ENCODE results near the gene RPN1. TPM values are rescaled to one million over a fixed set of nuclear protein-coding genes. Genes with fewer than 3 reads are reported as not detected.
A peak's percentile ranks its signal among the peaks of the same experiment; 100 is the strongest.

RPN1 gene
- total RNA-seq, 1 donor from 2014 or later: 285 TPM

GRCh38 chr3:128648402-128648801, 2.2 kb downstream of the RPN1 start:
- peak overlapping the region; percentile 88 for H3K4me3 ChIP-seq (ENCODE audit: low read depth, low read length)
- TF ChIP-seq, protein P1, sequence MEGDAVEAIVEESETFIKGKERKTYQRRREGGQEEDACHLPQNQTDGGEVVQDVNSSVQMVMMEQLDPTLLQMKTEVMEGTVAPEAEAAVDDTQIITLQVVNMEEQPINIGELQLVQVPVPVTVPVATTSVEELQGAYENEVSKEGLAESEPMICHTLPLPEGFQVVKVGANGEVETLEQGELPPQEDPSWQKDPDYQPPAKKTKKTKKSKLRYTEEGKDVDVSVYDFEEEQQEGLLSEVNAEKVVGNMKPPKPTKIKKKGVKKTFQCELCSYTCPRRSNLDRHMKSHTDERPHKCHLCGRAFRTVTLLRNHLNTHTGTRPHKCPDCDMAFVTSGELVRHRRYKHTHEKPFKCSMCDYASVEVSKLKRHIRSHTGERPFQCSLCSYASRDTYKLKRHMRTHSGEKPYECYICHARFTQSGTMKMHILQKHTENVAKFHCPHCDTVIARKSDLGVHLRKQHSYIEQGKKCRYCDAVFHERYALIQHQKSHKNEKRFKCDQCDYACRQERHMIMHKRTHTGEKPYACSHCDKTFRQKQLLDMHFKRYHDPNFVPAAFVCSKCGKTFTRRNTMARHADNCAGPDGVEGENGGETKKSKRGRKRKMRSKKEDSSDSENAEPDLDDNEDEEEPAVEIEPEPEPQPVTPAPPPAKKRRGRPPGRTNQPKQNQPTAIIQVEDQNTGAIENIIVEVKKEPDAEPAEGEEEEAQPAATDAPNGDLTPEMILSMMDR (conservative IDR thresholded peaks at IDR 0.05; ENCODE audit: low read depth, low read length): no peak
- DNase-seq (ENCODE audit: low read depth): no peak

DNA sequence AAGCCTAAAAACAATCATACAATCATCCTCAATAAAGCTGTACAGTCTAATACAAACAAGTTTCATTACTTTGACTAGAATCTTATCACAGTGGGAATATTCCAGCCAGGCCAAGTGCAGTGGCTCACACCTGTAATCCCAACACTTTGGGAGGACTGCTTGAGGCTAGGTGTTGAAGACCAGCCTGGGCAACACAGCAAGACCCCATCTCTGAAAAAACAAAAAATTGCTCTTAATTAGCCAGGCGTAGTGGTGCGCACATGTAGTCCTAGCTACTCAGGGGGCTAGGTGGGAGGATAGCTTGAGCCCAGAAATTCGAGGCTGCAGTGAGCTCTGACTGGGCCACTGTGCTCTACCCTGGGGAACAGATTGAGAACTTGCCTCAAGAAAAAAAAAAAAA, 3.3 kb downstream of the RPN1 start:
- no peak overlapping the region for H3K4me3 ChIP-seq (ENCODE audit: low read depth, low read length)
- TF ChIP-seq, protein P1 (conservative IDR thresholded peaks at IDR 0.05; ENCODE audit: low read depth, low read length): no peak
- DNase-seq (ENCODE audit: low read depth): no peak

- TF ChIP-seq, protein P1 (conservative IDR thresholded peaks at IDR 0.05; ENCODE audit: low read depth, low read length): no peak
- H3K4me3 ChIP-seq (ENCODE audit: low read depth, low read length): no peak overlapping the region
- no peak for DNase-seq (ENCODE audit: low read depth)
Measured at GRCh38 chr3:128634075-128634611, 16.5 kb downstream of the RPN1 start.

GRCh38 chr3:128632301-128632700, 18.3 kb downstream of the RPN1 start:
- H3K4me3 ChIP-seq (ENCODE audit: low read depth, low read length): no peak overlapping the region
- TF ChIP-seq, protein P1 (conservative IDR thresholded peaks at IDR 0.05; ENCODE audit: low read depth, low read length): no peak
- no peak for DNase-seq (ENCODE audit: low read depth)

- TF ChIP-seq, protein P1 (conservative IDR thresholded peaks at IDR 0.05; ENCODE audit: low read depth, low read length): no peak
- no peak for DNase-seq (ENCODE audit: low read depth)
- no peak overlapping the region for H3K4me3 ChIP-seq (ENCODE audit: low read depth, low read length)
Measured at GRCh38 chr3:128629936-128630335, 20.7 kb downstream of the RPN1 start.

- no peak overlapping the region for H3K4me3 ChIP-seq (ENCODE audit: low read depth, low read length)
- TF ChIP-seq, protein P1 (conservative IDR thresholded peaks at IDR 0.05; ENCODE audit: low read depth, low read length): no peak
- DNase-seq (ENCODE audit: low read depth): no peak
Measured at GRCh38 chr3:128625409-128625945, 25.1 kb downstream of the RPN1 start.

- no peak overlapping the region for H3K4me3 ChIP-seq (ENCODE audit: low read depth, low read length)
- TF ChIP-seq, protein P1 (conservative IDR thresholded peaks at IDR 0.05; ENCODE audit: low read depth, low read length): no peak
- DNase-seq (ENCODE audit: low read depth): no peak
Measured at GRCh38 chr3:128624526-128625138, 26.0 kb downstream of the RPN1 start.
